Neural crest cell (in vitro differentiated cells): ENCODE results near the gene ASMTL. TPM values are rescaled to one million over a fixed set of nuclear protein-coding genes. Genes with fewer than 3 reads are reported as not detected.

Experiments used
- DNase-seq: peaks from one replicate; pipeline ENCODE4 v3.0.0; 2021; ENCODE audit warnings: low read depth, mixed read lengths, low spot score
- H3K27ac Mint-ChIP-seq: one replicate; pipeline ENCODE4 v1.8.0; 2021; ENCODE audit warnings: mild to moderate bottlenecking, mixed read lengths; ENCODE audit not compliant: unreplicated experiment
- H3K27me3 Mint-ChIP-seq: 2 replicates; pipeline ENCODE4 v1.8.0; 2021; ENCODE audit warnings: low read depth, mild to moderate bottlenecking, mixed read lengths
- H3K36me3 Mint-ChIP-seq: 2 replicates; pipeline ENCODE4 v1.8.0; 2021; ENCODE audit warnings: low read depth, mild to moderate bottlenecking, mixed read lengths
- H3K4me1 Mint-ChIP-seq: 2 replicates; pipeline ENCODE4 v1.8.0; 2021; ENCODE audit warnings: mixed read lengths
- H3K4me3 Mint-ChIP-seq: one replicate; pipeline ENCODE4 v1.8.0; 2021; ENCODE audit warnings: mild to moderate bottlenecking, mixed read lengths
- H3K9me3 Mint-ChIP-seq: 2 replicates; pipeline ENCODE4 v1.8.0; 2021; ENCODE audit warnings: mixed read lengths
- CTCF ChIP-seq: fragments of 200-600 bp; sonication (generic); conservative IDR thresholded peaks from 2 replicates; pipeline ENCODE4 v1.5.0; 2021; ENCODE audit warnings: antibody characterized with exemption, mild to moderate bottlenecking
- long read RNA-seq: library from polyadenylated mRNA; unstranded; transcript quantifications from one replicate; pipeline ENCODE4 v2.0.0, GENCODE V29; 2020
- total RNA-seq: library from RNA; stranded (reverse); gene quantifications from 2 replicates; pipeline ENCODE4 v1.2.1, GENCODE V29; 2021

ASMTL gene
- total RNA-seq = 37.4 and 38.9 TPM in 2 replicates
- long read RNA-seq, transcript ASMTL-201 (13 exons, 2,027 nt) = major isoform, 64 of 84 reads
- long read RNA-seq, partial matches to known transcripts = 11 of 84 reads
- long read RNA-seq, other reads (novel, unspliced or antisense) = 9 of 84 reads

GRCh38 chrX:1452516-1453394, at the start of gene ASMTL:
TSS of gene ASMTL (minus strand) at chrX:1452909. CDS start at chrX:1452840, 69 bp downstream.
- Mint-ChIP-seq H3K9me3 (peaks cover 25% of the 10 kb centered on the region), H3K27ac (peak within 1 kb of the TSS; percentile 93), H3K36me3 (peaks cover 28% of the 10 kb centered on the region), H3K27me3 (peaks cover 18% of the 10 kb centered on the region), H3K4me1 (peaks cover 17% of the 10 kb centered on the region), H3K4me3 (peak within 1 kb of the TSS; percentile 97)
- DNase-seq = peak; percentile 100
- no peak for TF ChIP-seq CTCF

- no peak for TF ChIP-seq CTCF
- no peak overlapping the region for H3K4me3 Mint-ChIP-seq
- DNase-seq = no peak
- H3K27me3 Mint-ChIP-seq = no peaks in the 10 kb centered on the region
- H3K9me3 Mint-ChIP-seq = no peaks in the 10 kb centered on the region
- H3K27ac Mint-ChIP-seq = no peak overlapping the region
- H3K36me3 Mint-ChIP-seq = no peaks in the 10 kb centered on the region
- no peaks in the 10 kb centered on the region for H3K4me1 Mint-ChIP-seq
These were observed 49.5 kb upstream of the ASMTL start for GRCh38 chrX:1502241-1502640.

- Mint-ChIP-seq H3K27ac (no peak overlapping the region), H3K27me3 (no peaks in the 10 kb centered on the region), H3K4me3 (no peak overlapping the region), H3K9me3 (no peaks in the 10 kb centered on the region), H3K36me3 (no peaks in the 10 kb centered on the region), H3K4me1 (no peaks in the 10 kb centered on the region)
- DNase-seq = no peak
- TF ChIP-seq CTCF = no peak
These were observed 48.3 kb upstream of the ASMTL start for GRCh38 chrX:1500701-1501624.

GRCh38 chrX:1496076-1496475, 43.4 kb upstream of the ASMTL start:
- Mint-ChIP-seq H3K27me3 (peaks cover 3% of the 10 kb centered on the region), H3K4me1 (peaks cover 4% of the 10 kb centered on the region), H3K4me3 (no peak overlapping the region), H3K36me3 (no peaks in the 10 kb centered on the region), H3K9me3 (peaks cover 8% of the 10 kb centered on the region), H3K27ac (no peak overlapping the region)
- no peak for TF ChIP-seq CTCF
- no peak for DNase-seq

GRCh38 chrX:1493877-1494510, 41.3 kb upstream of the ASMTL start:
- Mint-ChIP-seq H3K4me3 (no peak overlapping the region), H3K9me3 (peaks cover 8% of the 10 kb centered on the region), H3K27me3 (peaks cover 3% of the 10 kb centered on the region), H3K36me3 (peaks cover 3% of the 10 kb centered on the region), H3K27ac (no peak overlapping the region), H3K4me1 (peaks cover 4% of the 10 kb centered on the region)
- TF ChIP-seq CTCF = no peak
- no peak for DNase-seq
